Ishikawa (cell line): ENCODE data around the gene MYH14.
A peak's percentile ranks its signal among the peaks of the same experiment; 100 is the strongest.

Source experiments
- CEBPB ChIP-seq: IDR thresholded peaks from 2 replicates; pipeline ENCODE4 v1.6.1; 2012
- CREB1 ChIP-seq: IDR thresholded peaks from 2 replicates; pipeline ENCODE4 v1.6.1; 2012; ENCODE audit warnings: low read depth
- EGR1 ChIP-seq: IDR thresholded peaks from 2 replicates; pipeline ENCODE4 v1.6.1; 2012
- EP300 ChIP-seq: IDR thresholded peaks from 2 replicates; pipeline ENCODE4 v1.6.1; 2012; ENCODE audit warnings: borderline replicate concordance
- FOXM1 ChIP-seq: IDR thresholded peaks from 2 replicates; pipeline ENCODE4 v1.6.1; 2012; ENCODE audit warnings: low read depth, borderline replicate concordance
- NFIC ChIP-seq: IDR thresholded peaks from 2 replicates; pipeline ENCODE4 v1.6.1; 2012
- RAD21 ChIP-seq: IDR thresholded peaks from 2 replicates; pipeline ENCODE4 v1.6.1; 2012; ENCODE audit warnings: low read depth
- REST ChIP-seq: IDR thresholded peaks from 2 replicates; pipeline ENCODE4 v1.6.1; 2012; ENCODE audit warnings: low read depth, mild to moderate bottlenecking
- TAF1 ChIP-seq: IDR thresholded peaks from 2 replicates; pipeline ENCODE4 v1.6.1; 2012; ENCODE audit warnings: low read depth, mild to moderate bottlenecking
- TCF12 ChIP-seq: IDR thresholded peaks from 2 replicates; pipeline ENCODE4 v1.6.1; 2012; ENCODE audit warnings: low read depth
- TEAD4 ChIP-seq: IDR thresholded peaks from 2 replicates; pipeline ENCODE4 v1.6.1; 2012
- USF1 ChIP-seq: IDR thresholded peaks from 2 replicates; pipeline ENCODE4 v1.6.1; 2012
- YY1 ChIP-seq: IDR thresholded peaks from 2 replicates; pipeline ENCODE4 v1.6.1; 2012; ENCODE audit warnings: low read depth
- ZBTB7A ChIP-seq: IDR thresholded peaks from 2 replicates; pipeline ENCODE4 v1.6.1; 2012; ENCODE audit warnings: low read depth
- TF ChIP-seq, protein P1 (sequence below): IDR thresholded peaks from 2 replicates; pipeline ENCODE4 v1.6.1; 2012

MYH14 gene

GRCh38 chr19:50313812-50314536, 110.6 kb downstream of the MYH14 start:
- TF ChIP-seq USF1 = no peak
- no peak for TF ChIP-seq EGR1
- TF ChIP-seq, protein P1, sequence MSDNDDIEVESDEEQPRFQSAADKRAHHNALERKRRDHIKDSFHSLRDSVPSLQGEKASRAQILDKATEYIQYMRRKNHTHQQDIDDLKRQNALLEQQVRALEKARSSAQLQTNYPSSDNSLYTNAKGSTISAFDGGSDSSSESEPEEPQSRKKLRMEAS = no peak
- no peak for TF ChIP-seq ZBTB7A
- TF ChIP-seq EP300 = no peak
- TF ChIP-seq CEBPB = no peak

- TF ChIP-seq NFIC (no peak), CEBPB (no peak), EGR1 (no peak), RAD21 (no peak)
Measured at GRCh38 chr19:50314724-50315708, 111.6 kb downstream of the MYH14 start.

GRCh38 chr19:50315773-50316448, 112.5 kb downstream of the MYH14 start:
- no peak for TF ChIP-seq CEBPB
- TF ChIP-seq YY1 = peak; percentile 60; the same call in 1 of the 2 replicates
- peak; percentile 67 for TF ChIP-seq ZBTB7A
- 0 out of 2 replicates have a peak, but pooled peaks have one; percentile 16 for TF ChIP-seq TAF1
- TF ChIP-seq RAD21 = 0 out of 2 replicates have a peak, but pooled peaks have one; percentile 3

DNA sequence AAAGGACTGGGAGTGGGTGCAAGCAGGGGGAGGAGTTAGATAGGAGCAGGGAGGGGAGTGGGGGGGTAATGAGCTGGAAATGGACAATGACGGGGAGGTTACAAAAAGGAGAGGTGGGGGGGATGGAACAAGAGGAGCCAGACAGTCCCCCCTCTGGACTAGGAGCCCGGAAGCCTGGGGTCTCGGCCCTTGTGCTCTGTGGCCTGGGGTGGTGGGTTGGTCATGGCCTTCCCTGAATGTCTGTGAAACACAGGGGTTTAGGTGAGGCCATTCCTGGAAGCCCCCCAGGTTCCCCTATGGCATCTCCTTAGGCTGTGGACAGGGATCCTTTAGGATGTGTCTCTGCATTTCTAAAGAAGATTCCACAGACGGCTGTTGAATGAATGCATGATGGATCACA, 113.7 kb downstream of the MYH14 start:
- TF ChIP-seq NFIC (no peak), REST (no peak), CREB1 (no peak), RAD21 (no peak), TEAD4 (no peak)

- TF ChIP-seq YY1 (no peak), NFIC (no peak), TCF12 (no peak), EGR1 (no peak), TAF1 (no peak), FOXM1 (no peak), TEAD4 (no peak), ZBTB7A (no peak), CEBPB (no peak), EP300 (no peak), REST (no peak), RAD21 (no peak)
Measured at GRCh38 chr19:50318438-50318837, 115.0 kb downstream of the MYH14 start.

- TF ChIP-seq TCF12 (no peak), TEAD4 (no peak), CREB1 (no peak), USF1 (no peak), REST (no peak), TAF1 (no peak), YY1 (no peak), ZBTB7A (no peak), NFIC (no peak), EGR1 (no peak), RAD21 (no peak), FOXM1 (no peak), EP300 (no peak), CEBPB (no peak)
- TF ChIP-seq, protein P1 = no peak
Measured at GRCh38 chr19:50319156-50319555, 115.7 kb downstream of the MYH14 start.
